ENCODE results near the gene VMP1.
"Not testable (repeated sequence)": the region's sequence is repeated elsewhere in the genome, so short reads cannot be mapped to it uniquely, and the experiment has no call there.

Gene VMP1

GRCh38 chr17:59873414-59873813, 166.0 kb downstream of the VMP1 start:
- DNase-seq, result not testable (repeated sequence)

GRCh38 chr17:59874376-59874775, 166.9 kb downstream of the VMP1 start:
- DNase-seq, result no peak

DNA sequence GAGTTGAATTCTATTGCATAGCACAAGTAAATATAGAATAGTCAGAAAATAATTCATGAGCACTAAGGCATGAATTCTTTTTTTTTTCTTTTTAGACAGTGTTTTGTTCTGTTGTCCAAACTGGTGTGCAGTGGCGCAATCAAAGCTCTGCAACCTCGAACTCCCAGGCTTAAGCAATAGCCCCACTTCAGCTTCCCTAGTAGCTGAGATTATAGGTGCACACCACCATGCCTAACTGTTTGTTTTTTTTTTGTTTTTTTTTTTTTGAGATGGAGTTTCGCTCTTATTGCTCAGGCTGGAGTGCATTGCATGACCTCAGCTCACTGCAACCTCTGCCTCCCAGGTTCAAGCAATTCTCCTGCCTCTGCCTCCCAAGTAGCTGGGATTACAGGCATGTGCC, 168.7 kb downstream of the VMP1 start:
- DNase-seq, result no peak

DNA sequence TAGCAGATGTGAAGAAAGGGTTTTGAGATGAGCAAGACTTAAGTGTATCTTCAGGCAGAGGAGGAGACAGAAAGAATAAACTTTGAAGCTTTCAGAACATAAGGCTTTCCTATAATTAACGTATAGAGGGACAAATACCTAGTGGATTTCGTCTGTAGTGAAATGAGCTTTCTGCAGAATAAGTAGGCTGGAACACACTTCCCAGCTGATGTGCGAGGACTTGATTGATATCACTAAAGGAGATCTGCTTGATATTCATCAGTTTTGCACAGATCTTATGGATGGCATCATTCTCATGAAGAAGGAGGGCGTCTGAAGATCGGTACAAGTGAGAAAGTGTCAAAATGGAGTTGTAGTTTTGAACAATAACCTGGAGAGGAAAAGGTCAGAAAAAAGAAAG, 170.5 kb downstream of the VMP1 start:
- no peak for DNase-seq

DNA sequence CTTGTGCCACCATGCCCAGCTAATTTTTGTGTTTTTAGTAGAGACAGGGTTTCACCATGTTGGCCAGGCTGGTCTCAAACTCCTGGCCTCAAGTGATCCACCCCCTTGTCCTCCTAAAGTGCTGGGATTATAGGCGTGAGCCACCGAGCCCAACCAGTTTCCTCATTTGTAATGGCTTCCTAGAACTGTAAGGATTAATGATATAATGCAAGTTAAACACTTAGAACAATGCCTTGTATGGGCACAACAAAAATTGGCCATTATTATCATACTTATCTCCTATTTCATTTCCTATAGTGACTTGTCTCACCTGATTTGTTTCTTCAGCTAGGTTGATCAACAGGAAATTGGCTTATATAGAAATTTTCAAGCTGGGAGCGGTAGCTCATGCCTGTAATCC, 171.2 kb downstream of the VMP1 start:
- DNase-seq, result no peak

DNA sequence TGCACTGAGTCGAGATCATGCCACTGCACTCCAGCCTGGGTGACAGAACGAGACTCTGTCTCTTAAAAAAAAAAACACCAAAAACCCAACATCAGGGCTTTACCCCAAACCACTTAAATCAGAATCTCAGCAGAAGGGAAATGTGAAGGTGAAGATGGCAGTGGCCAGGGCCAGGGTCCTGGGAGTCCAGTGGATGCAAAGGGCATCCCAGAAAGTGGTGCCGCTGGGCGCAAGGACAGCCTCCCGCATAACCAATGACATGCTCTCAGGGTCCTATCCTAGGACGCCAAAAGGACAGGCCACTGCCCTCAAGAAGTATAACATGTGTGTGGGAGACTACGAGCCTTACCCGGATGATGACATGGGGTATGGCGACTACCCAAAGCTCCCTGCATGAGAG, 177.4 kb downstream of the VMP1 start:
- no peak for DNase-seq

GRCh38 chr17:59888145-59888750, 180.8 kb downstream of the VMP1 start:
- DNase-seq, result no peak

DNA sequence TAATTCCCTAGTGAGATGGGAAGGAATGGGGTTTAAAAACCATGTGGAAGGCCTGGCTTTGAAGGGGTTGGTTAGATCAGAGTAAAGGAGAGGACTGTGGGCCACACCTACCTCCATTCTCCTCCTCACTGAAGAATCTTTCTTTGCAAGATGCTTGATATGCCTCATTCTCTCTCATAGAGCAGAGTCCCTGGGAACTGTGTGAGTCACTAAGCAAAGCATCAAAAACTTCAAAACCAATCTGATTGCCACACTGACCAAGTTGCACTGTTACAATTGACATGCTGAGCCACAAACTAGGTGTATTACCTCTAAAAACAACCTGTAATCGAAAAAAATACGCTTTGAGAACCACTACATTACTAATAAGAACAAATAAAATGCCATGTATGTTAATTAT, 183.3 kb downstream of the VMP1 start:
- DNase-seq, result no peak

All from SIG-M5 (cell line).